G401.6 (cell line): Measurements from ENCODE around the gene ZSWIM8.

ENCODE experiments used
- FAIRE-seq: peaks from 2 replicates; lab custom pipeline; 2012; peaks lifted over from hg19 to GRCh38; lab: Jason Lieb, UNC

The ZSWIM8 gene

GRCh38 chr10:73847031-73847430, 61.6 kb downstream of the ZSWIM8 start:
- no peak for FAIRE-seq

- peak; percentile 59 for FAIRE-seq
Observed at GRCh38 chr10:73848821-73849489, 63.5 kb downstream of the ZSWIM8 start.

- no peak for FAIRE-seq
Observed at GRCh38 chr10:73850211-73850610, 64.8 kb downstream of the ZSWIM8 start.

GRCh38 chr10:73850863-73851461, 65.6 kb downstream of the ZSWIM8 start:
- no peak for FAIRE-seq
